PC-9 (cell line): Measurements from ENCODE around the gene CCDC33. TPM values are rescaled to one million over a fixed set of nuclear protein-coding genes. Genes with fewer than 3 reads are reported as not detected.

Source experiments
- BruUV-seq: library from RNA; stranded (reverse); fragments of 400-500 nt; replicated peaks from 2 replicates; lab custom pipeline; 2021; lab: Mats Ljungman, UMichigan
- CTCF ChIA-PET: fragments of 300-600 bp; sonication (Branson Sonifier 250); formaldehyde crosslinking; loops from one replicate; lab custom pipeline; 2022; ENCODE audit warnings: antibody characterized with exemption; lab: Charles Lee
- POLR2A ChIA-PET: fragments of 300-600 bp; sonication (Branson Sonifier 250); formaldehyde crosslinking; loops from one replicate; lab custom pipeline; 2022; ENCODE audit warnings: antibody characterized with exemption; ENCODE audit not compliant: unreplicated experiment; lab: Charles Lee
- DNase-seq, 2 experiments: peaks; one replicate each; pipeline versions ENCODE4 v3.0.0 to v3.0.0-alpha.2; 2015 to 2022; ENCODE audit warnings: mixed read lengths in 1 of 2
- H2AFZ ChIP-seq: fragments of 200-600 bp; sonication (generic); 2 replicates; pipeline ENCODE4 v1.8.1; 2017; ENCODE audit warnings: antibody characterized with exemption
- H3F3A ChIP-seq: fragments of 200-600 bp; sonication (generic); 2 replicates; pipeline ENCODE4 v1.8.1; 2017; ENCODE audit warnings: antibody characterized with exemption, mild to moderate bottlenecking, low read depth; ENCODE audit not compliant: insufficient read depth
- H3K27ac ChIP-seq: fragments of 200-600 bp; sonication (generic); 2 replicates; pipeline ENCODE4 v1.6.1; 2016; ENCODE audit warnings: mixed run types
- H3K27me3 ChIP-seq: fragments of 200-600 bp; sonication (generic); 2 replicates; pipeline ENCODE4 v1.6.1; 2016; ENCODE audit warnings: low read depth, mixed run types; ENCODE audit not compliant: insufficient read depth
- H3K36me3 ChIP-seq: fragments of 200-600 bp; sonication (generic); 2 replicates; pipeline ENCODE4 v1.6.1; 2016; ENCODE audit warnings: low read depth, mixed run types
- H3K4me1 ChIP-seq: fragments of 200-600 bp; sonication (generic); replicated peaks from 2 replicates; pipeline ENCODE4 v1.6.1; 2016; ENCODE audit warnings: mixed run types; ENCODE audit not compliant: insufficient read depth
- H3K4me2 ChIP-seq: fragments of 200-600 bp; sonication (generic); 2 replicates; pipeline ENCODE4 v1.6.1; 2017; ENCODE audit warnings: mixed run types
- H3K4me3 ChIP-seq: fragments of 200-600 bp; sonication (generic); 2 replicates; pipeline ENCODE4 v1.6.1; 2016; ENCODE audit warnings: mixed run types
- H3K79me2 ChIP-seq: fragments of 200-600 bp; sonication (generic); 2 replicates; pipeline ENCODE4 v1.6.1; 2017; ENCODE audit warnings: low read depth, mixed run types
- H3K9me2 ChIP-seq: fragments of 200-600 bp; sonication (generic); 2 replicates; pipeline ENCODE4 v1.8.1; 2017; ENCODE audit warnings: mild to moderate bottlenecking; ENCODE audit not compliant: insufficient read depth
- H3K9me3 ChIP-seq: fragments of 200-600 bp; sonication (generic); 2 replicates; pipeline ENCODE4 v1.8.1; 2016; ENCODE audit warnings: low read depth; ENCODE audit not compliant: insufficient read depth
- H4K20me1 ChIP-seq: fragments of 200-600 bp; sonication (generic); 2 replicates; pipeline ENCODE4 v1.8.1; 2017; ENCODE audit not compliant: insufficient read depth
- EZH2 ChIP-seq: fragments of 200-600 bp; sonication (generic); IDR thresholded peaks from 2 replicates; pipeline ENCODE4 v1.8.0; 2017; ENCODE audit warnings: antibody characterized with exemption, low read depth
- intact Hi-C: fragments of 100-400 bp; cut with micrococcal nuclease; formaldehyde crosslinking; loops from one replicate; pipeline ENCODE4 v1.10.0; 2022; ENCODE audit not compliant: unreplicated experiment
- total RNA-seq: library from RNA; stranded (reverse); gene quantifications from 2 replicates; pipeline ENCODE4 v1.2.3, GENCODE V29; 2021
- TF ChIP-seq, protein P1 (sequence below): fragments of 200-600 bp; sonication (generic); conservative IDR thresholded peaks from 2 replicates; pipeline ENCODE4 v1.6.1; 2017; ENCODE audit warnings: mixed run types, antibody characterized with exemption, mild to moderate bottlenecking, moderate library complexity

Gene CCDC33
- total RNA-seq, 1 experiment from 2014 or later: 7.5 TPM

- no peaks in the 10 kb centered on the region for H3F3A ChIP-seq
- H3K9me2 ChIP-seq: no peaks in the 10 kb centered on the region
- H3K27me3 ChIP-seq: peaks cover 2% of the 10 kb centered on the region; the same call in 1 of the 2 replicates
- H3K4me2 ChIP-seq: no peak overlapping the region
- no peaks in the 10 kb centered on the region for H4K20me1 ChIP-seq
- no peak overlapping the region for H3K27ac ChIP-seq
- TF ChIP-seq, protein P1, sequence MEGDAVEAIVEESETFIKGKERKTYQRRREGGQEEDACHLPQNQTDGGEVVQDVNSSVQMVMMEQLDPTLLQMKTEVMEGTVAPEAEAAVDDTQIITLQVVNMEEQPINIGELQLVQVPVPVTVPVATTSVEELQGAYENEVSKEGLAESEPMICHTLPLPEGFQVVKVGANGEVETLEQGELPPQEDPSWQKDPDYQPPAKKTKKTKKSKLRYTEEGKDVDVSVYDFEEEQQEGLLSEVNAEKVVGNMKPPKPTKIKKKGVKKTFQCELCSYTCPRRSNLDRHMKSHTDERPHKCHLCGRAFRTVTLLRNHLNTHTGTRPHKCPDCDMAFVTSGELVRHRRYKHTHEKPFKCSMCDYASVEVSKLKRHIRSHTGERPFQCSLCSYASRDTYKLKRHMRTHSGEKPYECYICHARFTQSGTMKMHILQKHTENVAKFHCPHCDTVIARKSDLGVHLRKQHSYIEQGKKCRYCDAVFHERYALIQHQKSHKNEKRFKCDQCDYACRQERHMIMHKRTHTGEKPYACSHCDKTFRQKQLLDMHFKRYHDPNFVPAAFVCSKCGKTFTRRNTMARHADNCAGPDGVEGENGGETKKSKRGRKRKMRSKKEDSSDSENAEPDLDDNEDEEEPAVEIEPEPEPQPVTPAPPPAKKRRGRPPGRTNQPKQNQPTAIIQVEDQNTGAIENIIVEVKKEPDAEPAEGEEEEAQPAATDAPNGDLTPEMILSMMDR: 0 out of 2 replicates have a peak, but pooled peaks have one; percentile 24
- no peak for TF ChIP-seq EZH2
- no peaks in the 10 kb centered on the region for H3K36me3 ChIP-seq
- BruUV-seq: no TSS peak
- H3K9me3 ChIP-seq: no peaks in the 10 kb centered on the region
- no peaks in the 10 kb centered on the region for H3K4me1 ChIP-seq
- H3K79me2 ChIP-seq: no peaks in the 10 kb centered on the region
- H2AFZ ChIP-seq: no peak overlapping the region
- intact Hi-C loops: no loop called here
- ChIA-PET POLR2A (no interaction called here), CTCF (interaction anchor here (0.6 kb wide), 1 partner anchor 323 kb away, joined by 6 read pairs; no protein-coding TSS in a partner anchor)
- no peak overlapping the region for H3K4me3 ChIP-seq
- DNase-seq: peak in 1 of 2 experiments; percentile 14
These were observed 59.7 kb downstream of the CCDC33 start for GRCh38 chr15:74295800-74296199.

GRCh38 chr15:74297887-74298286, 61.8 kb downstream of the CCDC33 start:
- Histone ChIP-seq H2AFZ (no peak overlapping the region), H3K9me3 (no peaks in the 10 kb centered on the region), H3K4me2 (no peak overlapping the region), H3K4me1 (no peaks in the 10 kb centered on the region), H3K36me3 (no peaks in the 10 kb centered on the region), H3K27me3 (peaks cover 4% of the 10 kb centered on the region; the same call in 1 of the 2 replicates), H3K9me2 (no peaks in the 10 kb centered on the region), H3K27ac (no peak overlapping the region), H3F3A (no peaks in the 10 kb centered on the region), H4K20me1 (no peaks in the 10 kb centered on the region), H3K79me2 (no peaks in the 10 kb centered on the region), H3K4me3 (no peak overlapping the region)
- ChIA-PET CTCF (no interaction called here), POLR2A (no interaction called here)
- BruUV-seq: no TSS peak
- DNase-seq: no peak
- intact Hi-C loops: no loop called here
- TF ChIP-seq, protein P1: no peak
- no peak for TF ChIP-seq EZH2

- Histone ChIP-seq H3K79me2 (no peaks in the 10 kb centered on the region), H3K9me2 (no peaks in the 10 kb centered on the region), H3K27me3 (0 out of 2 replicates have a peak, but pooled peaks cover 4% of the 10 kb centered on the region), H4K20me1 (no peaks in the 10 kb centered on the region), H3K4me2 (no peak overlapping the region), H3K36me3 (no peaks in the 10 kb centered on the region), H3K9me3 (no peaks in the 10 kb centered on the region), H3F3A (no peaks in the 10 kb centered on the region), H3K27ac (no peak overlapping the region), H2AFZ (no peak overlapping the region), H3K4me1 (no peaks in the 10 kb centered on the region), H3K4me3 (no peak overlapping the region)
- BruUV-seq: no TSS peak
- TF ChIP-seq, protein P1: no peak
- TF ChIP-seq EZH2: no peak
- no peak for DNase-seq
- intact Hi-C loops: loop anchor here (5.0 kb wide), 2 partner anchors 58 to 123 kb away; no protein-coding TSS in a partner anchor
- CTCF ChIA-PET: no interaction called here
- POLR2A ChIA-PET: no interaction called here
These were observed 64.1 kb downstream of the CCDC33 start for GRCh38 chr15:74300057-74300795.
